NCI-H2081 (cell line): ENCODE data around the gene TNFRSF6B.
"Not testable (repeated sequence)": the region's sequence is repeated elsewhere in the genome, so short reads cannot be mapped to it uniquely, and the experiment has no call there.

Source experiments
- DNase-seq, 2 experiments: peaks; one replicate each; lab custom pipeline; 2025; lab: John Stamatoyannopoulos, UW

The TNFRSF6B gene

GRCh38 chr20:63662813-63663189 is 33.7 kb upstream of the TNFRSF6B start:
- no peak for DNase-seq

DNA sequence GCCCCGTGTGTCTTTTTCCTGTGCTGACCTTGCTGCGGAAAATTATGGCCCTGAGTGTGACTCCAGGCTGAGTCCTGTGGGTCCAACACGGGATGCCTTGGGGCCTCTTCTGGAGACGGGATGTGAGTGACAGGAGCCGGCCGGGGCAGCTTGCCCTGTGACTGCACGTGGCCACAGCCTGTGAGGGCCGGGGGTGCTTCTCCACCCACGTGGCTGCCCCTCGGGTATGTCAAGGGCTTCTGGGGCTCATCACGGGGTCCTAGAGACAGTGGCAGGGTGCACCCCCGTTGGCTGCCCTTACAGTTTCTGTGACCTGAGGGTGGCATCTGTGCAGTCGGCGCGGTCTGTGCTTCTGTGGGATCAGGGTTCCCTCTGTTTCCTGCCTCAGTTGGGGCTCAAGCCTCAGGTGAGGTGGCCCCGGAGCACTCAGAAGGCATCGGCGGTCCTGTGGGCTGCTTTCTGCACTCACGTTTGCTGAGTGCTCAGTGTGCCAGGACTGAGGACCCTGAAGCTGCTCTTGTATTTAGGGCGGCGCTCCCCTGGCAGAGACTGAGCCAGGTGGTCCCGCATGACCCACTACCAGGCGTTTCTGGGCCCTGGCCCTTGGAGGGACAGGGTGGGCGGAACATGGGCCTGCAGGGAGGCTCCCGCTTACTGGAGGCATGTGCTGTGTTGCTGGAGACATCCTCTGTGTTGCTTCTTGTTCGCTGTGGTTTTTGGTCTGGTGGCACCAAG is 33.0 kb upstream of the TNFRSF6B start:
- DNase-seq: no peak

GRCh38 chr20:63664143-63664851 is 32.2 kb upstream of the TNFRSF6B start:
- no peak for DNase-seq

DNA sequence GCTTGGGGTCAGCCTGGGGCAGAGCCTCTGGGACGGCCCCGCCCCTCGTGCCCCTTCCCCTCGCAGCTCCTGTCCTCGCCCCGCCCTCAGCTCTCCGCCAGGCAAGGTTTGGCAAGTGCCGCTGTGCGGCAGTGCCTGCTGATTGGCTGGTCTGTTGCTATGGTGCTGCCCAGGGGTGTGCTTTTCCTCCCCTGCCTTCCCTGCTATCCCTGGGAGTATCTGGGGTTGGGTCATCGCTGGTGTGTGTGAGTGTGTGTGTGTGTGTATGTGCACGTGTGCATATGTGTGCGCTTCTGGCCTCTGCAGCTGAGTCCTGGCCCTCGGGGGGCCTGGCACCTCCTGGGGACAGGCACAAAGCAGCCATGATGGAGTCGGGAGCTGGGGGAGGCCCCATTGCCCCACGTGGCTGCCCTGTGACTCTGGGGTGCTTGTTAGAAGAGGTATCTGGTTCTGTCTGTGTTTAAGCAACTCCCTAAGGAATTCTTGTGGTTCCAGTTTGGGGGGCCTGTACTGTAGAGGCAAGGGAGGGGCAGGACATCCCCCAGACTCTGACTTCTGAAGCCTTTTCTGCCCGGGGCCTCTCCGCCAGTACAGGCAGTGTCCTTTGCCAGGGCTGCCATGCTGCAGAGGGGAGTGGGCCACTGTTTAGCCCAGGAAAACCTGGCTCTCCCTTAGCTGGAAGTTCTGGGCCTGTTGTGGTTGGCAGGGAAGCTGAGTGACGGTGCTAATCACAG is 31.4 kb upstream of the TNFRSF6B start:
- DNase-seq: no peak

- no peak for DNase-seq
These were observed 30.7 kb upstream of the TNFRSF6B start for GRCh38 chr20:63665708-63666107.

GRCh38 chr20:63667858-63668257 is 28.6 kb upstream of the TNFRSF6B start:
- no peak for DNase-seq

- no peak for DNase-seq
These were observed 28.1 kb upstream of the TNFRSF6B start for GRCh38 chr20:63668351-63668750.

DNA sequence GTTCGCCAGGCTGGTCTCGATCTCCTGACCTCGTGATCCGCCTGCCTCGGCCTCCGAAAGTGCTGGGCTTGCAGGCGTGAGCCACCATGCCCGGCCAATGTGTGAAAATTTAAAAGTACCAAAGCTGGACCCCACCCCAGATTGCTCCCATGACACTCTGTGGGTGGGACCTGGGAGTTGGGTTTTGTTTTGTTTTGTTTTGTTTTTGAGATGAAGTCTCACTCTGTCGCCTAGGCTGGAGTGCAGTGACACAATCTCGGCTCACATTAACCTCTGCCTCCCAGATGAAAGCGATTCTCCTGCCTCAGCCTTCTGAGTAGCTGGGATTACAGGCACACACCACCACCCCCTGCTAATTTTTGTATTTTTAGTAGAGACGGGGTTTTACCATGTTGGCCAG is 24.8 kb upstream of the TNFRSF6B start:
- DNase-seq: not testable (repeated sequence)

GRCh38 chr20:63672666-63673065 is 23.8 kb upstream of the TNFRSF6B start:
- DNase-seq: no peak

DNA sequence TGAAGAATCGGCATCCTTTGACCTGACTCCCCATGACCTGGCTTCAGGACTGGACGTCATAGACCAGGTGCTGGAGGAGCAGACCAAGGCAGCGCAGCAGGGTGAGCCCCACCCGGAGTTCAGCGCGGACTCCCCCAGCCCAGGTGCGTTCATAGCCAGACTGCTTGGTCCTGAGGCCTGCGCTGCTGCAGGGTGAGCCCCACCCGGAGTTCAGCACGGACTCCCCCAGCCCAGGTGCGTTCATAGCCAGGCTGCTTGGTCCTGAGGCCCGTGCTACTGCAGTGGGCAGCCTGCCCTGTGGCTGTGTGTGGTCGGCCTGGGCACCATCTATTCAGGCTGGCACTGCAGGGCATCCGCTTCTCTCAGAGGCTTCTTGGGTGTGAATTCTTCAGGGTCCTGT is 22.5 kb upstream of the TNFRSF6B start:
- no peak for DNase-seq

DNA sequence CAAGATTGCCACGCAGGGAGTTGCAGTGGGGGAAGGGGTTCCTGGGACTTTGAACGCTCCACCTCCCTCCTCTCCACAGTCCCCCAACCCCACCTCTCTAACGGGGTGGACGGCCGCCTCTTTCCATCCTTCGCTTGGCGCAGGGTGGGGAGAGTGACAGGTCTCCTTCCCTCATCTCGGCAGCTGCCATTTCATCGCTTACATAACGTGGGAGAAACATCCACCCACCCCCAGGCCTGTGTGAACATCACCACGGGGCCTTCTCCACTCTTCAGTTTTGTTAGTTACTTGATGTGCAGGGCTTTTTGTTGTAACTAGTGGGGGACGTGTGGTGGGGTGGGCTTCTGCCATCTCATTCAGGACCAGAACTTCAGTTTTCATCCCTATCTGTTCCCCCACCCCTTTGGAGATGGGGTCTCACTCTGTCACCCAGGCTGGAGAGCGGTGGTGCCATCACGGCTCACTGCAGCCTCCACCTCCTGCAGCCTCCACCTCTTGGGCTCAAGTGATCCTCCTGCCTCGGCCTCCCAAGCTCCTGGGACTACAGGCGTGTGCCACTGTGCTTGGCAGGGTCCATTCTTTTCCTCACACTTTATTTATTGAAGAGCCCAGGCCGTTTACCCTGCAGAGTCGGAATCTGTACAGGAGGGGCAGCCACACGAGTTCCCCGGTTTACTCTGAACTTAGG is 20.6 kb upstream of the TNFRSF6B start:
- DNase-seq: no peak

GRCh38 chr20:63678071-63678470 is 18.4 kb upstream of the TNFRSF6B start:
- DNase-seq: no peak

DNA sequence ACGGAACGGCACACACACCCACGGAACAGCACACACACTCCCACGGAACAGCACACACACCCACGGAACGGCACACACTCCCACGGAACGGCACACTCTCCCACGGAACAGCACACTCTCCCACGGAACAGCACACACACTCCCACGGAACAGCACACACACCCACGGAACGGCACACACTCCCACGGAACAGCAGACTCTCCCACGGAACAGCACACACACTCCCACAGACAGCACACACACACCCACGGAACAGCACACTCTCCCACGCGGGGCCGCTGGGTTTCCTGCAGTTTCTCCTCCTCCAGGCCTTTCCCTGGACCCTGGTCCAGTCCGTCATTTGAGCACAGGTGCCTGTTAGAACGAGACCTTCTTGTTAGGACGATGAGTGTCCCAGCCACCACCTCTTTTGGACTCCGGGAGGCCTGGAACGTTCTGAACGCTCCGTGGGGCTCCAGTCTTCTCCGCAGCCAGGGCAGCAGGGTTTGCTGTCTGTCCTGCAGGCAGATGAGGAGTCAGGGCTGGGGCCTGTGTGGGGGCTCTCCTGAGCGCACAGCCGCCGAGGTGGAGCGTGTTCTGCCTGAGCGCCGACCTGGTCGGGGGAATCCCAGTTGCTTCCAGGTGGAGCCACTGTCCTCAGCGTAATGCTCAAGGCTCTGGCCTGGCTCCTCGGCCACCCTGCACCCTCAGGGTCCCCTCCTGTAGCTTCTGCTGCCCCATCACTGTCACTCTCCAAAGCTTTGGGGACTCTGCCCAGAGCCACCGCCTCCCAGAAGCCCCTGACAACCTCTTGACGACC is 17.6 kb upstream of the TNFRSF6B start:
- DNase-seq: no peak

- no peak for DNase-seq
These were observed 16.6 kb upstream of the TNFRSF6B start for GRCh38 chr20:63679799-63680305.

DNA sequence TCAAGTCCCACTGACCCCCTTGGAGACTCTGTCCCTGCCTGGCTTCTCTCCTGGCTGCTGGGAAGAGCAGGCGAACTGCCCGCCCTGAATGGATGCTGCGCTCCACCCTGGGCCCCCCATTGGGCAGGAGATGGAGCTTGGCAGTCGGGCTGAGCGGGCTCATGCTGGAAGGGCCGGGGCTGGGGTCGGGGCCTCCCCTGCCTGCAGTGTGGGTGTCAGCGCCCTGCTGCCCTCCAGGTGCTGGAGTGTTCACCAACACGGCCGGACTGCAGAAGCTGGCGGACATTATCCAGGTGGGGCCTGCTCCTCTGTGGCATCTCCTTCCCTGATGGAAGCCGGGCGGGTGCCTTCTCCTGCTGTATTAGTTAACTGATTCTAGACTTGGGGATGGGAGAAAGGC is 16.0 kb upstream of the TNFRSF6B start:
- DNase-seq: no peak

DNA sequence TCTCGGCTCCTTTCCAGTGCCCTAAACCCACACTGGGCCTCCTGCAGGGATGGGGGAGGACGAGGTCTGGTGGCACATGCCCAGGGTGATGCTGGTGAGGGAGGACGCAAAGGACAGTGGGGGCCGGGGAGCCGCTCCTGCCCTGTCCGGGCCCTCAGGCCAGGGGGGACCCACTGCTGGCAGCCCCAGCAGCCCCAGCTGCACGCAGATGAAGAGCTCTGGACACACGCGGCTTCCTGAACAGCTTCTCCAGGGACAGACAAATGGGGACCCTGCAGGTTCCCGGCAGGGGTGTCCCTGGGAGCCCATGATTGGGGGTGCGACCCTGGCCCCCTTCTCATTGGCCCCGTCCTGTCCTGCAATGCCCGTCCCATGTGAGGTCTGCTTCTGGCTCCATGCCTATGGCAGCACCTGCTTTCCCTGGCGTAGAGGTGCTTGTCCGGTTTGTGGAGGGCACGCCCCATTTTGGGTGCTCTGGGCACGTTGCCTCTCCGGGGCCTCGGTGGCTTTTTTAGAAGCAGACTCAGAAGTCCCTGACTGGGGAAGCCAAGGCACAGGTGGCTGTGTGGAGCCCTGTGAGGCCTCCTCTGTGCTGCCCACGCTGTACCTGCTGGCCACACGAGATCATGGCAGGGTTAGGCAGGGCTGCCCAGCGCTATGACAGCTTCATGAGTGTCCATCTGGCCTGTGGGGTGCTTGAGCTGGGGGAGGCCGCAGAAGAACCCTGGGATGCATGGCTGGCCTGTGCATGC is 15.4 kb upstream of the TNFRSF6B start:
- no peak for DNase-seq

GRCh38 chr20:63681609-63682142 is 14.8 kb upstream of the TNFRSF6B start:
- DNase-seq: no peak

DNA sequence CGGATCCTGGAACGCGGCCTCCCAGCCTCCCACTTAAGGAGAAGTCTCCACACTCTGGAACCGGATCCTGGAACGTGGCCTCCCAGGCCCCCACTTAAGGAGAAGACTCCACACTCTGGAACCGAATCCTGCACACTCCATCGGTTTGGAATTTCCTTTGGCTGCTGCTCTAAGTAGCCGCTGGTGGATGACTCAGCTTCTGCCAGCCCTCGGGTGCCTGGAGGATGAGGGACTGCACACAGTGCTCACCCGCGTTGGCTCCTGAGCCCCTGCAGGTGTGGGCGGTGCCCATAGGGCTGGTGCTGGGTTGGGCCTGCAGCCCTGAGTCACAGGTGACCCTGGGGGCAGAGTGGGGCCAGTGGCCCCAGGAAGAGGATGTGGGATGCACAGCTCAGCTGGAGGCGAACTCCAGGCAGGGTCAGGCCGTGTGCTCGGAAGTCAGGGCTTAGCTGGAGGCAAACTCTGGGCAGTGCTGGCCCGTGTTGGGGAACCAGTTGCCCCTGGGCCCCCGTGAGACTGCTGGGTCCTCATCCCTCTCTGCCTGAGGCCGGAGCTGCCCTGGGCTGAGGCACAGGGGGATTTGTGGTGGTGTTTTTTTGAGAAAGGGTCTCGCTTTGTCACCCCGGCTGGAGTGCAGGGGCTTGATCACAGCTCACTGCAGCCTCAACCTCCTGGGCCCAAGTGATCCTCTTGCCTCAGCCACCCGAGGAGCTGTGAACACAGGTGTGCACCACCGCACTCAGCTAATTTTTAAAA is 13.9 kb upstream of the TNFRSF6B start:
- DNase-seq: no peak

DNA sequence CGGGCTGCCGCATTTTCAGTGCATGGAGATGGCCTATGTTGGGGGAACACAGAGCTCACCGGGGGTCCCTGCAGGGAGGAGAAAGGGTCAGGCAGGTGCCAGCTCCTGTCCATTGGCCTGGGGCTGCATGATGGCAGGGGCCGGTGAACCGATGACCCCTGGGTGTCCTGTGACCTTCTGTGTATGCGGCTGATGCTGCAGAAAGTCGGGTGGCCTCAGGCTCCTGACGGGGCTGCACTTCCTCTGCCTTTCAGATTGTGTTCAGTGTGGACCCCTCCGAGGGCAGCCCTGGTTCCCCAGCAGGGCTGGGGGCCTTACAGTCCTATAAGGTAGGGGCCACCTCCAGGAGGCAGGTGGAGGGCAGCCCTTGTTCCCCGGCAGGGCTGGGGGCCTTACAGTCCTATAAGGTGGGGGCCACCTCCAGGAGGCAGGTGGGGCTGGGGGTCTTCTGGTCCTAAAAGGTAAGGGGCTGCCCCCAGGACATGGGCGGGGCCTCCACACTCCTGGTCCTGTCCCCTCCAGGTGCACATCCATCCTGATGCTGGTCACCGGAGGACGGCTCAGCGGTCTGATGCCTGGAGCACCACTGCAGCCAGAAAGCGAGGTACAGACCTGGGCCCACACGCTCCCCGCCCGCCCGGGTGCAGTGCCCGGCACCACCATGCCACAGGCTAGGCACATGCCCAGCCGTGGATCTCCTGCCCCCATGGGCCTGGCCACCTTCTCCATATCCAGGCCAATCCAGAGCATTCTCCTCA is 11.0 kb upstream of the TNFRSF6B start:
- no peak for DNase-seq
